SK-N-SH (cell line): ENCODE data around the gene MACROD1.

Source experiments
- CTCF ChIP-seq: fragments of 200-600 bp; sonication (generic); IDR thresholded peaks from 2 replicates; pipeline ENCODE4 v1.6.1; 2017; ENCODE audit warnings: antibody characterized with exemption, mild to moderate bottlenecking, moderate library complexity
- EP300 ChIP-seq, 2 experiments: IDR thresholded peaks; 2 replicates each; pipeline versions ENCODE4 v1.4.0 to v1.6.1; 2012; ENCODE audit warnings: borderline replicate concordance in 1 of 2, low read depth in 1 of 2, low read length in 1 of 2

DNA sequence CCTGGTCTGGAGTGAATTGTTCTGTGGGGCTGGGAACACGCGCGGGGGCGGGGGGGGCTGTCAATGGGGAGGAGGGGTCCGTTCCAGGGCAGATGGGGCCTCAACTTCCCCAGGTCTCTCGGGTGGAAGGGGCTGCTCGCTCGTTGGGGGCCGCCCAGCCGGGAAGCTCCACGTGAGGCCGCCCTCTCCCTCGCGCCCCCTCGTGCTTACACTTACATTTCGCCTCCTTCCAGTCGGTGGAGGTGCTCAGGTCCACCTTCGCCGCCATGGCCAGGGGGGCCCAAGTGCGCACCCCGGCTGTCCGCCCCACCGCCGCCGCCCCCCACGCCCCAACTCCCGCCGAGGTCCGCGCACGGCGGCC, 452 bp downstream of the MACROD1 start:
- TF ChIP-seq EP300 (IDR thresholded peaks at IDR 0.05; ENCODE audit: borderline replicate concordance in 1 of 2, low read depth in 1 of 2, low read length in 1 of 2) (no peak), CTCF (peak; percentile 21; the same call in 1 of the 2 replicates)
